HG02588 (cell line): ENCODE measurements around the gene MRPL28.
"Not testable (repeated sequence)": the region's sequence is repeated elsewhere in the genome, so short reads cannot be mapped to it uniquely, and the experiment has no call there.

Source experiments
- ATAC-seq: cut with Tn5 transposase; IDR thresholded peaks from one replicate; pipeline ENCODE4 v1.9.1; 2021; ENCODE audit warnings: mild to moderate bottlenecking, moderate library complexity; ENCODE audit not compliant: unreplicated experiment

MRPL28 gene

DNA sequence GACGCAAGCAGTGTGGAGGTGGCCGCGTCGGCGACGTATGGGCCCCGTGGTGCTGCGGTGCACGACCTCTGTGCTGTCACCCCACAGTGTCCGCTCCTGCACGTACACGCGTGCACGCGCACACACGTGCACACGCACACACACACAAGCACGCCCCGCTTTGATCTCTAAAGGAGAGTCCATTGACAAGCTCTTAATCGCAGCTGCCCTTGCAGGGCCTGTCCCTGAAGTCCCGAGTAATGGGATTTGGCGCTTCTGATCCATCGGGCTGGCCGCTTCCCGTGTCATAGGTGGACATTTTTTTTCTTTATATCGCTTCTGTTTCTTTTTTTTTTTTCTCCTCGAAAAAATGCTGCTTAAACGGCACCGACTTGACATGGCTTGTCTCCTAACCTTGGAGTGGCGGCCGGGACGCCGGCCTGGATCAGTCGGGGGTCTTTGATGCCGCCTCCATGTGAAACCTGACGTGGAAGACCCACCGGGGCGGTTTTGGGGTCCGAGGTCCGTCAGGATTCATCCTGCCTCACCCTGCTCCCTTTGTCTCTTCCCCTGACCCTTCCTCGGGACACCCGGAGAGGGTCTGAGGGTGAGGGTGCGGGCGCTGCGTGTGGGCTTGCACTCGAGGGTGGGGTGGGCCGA is 9.5 kb downstream of the MRPL28 start:
- no peak for ATAC-seq

GRCh38 chr16:359871-360697 is 10.3 kb downstream of the MRPL28 start:
- no peak for ATAC-seq

DNA sequence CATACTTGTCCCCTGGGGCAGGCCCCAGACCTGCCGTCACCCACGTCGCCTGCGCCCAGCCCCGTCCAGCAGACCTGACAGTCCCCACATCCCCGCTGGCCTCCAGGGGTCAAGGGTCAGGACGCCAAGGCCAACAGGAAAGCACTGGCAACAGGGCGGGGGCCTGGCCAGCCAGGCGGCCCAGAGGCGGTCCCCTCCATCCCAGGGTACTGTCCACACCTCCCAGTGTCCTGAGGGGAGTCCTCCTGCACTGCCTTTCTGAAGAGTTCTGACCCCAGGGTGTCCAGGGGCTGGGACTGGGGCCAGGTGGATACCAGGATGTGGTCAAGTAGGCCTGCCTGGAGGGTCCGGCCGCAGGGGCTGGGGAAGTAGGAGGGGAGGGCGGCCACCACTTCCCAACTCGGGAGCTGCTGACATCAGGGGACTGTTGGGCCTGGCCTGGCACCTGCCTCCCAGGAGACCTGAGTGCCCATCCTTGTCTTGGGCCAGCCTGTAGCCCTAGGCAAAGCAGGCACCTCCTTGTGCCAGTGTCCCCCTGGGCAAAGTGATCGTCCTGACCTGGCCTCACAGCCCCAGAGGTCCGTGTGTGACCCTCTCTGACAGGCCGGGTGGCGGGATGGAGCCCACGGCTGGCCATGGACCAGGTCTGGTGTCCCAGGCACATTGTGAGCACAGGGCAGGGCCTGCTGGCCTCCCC is 11.1 kb downstream of the MRPL28 start:
- ATAC-seq = no peak

DNA sequence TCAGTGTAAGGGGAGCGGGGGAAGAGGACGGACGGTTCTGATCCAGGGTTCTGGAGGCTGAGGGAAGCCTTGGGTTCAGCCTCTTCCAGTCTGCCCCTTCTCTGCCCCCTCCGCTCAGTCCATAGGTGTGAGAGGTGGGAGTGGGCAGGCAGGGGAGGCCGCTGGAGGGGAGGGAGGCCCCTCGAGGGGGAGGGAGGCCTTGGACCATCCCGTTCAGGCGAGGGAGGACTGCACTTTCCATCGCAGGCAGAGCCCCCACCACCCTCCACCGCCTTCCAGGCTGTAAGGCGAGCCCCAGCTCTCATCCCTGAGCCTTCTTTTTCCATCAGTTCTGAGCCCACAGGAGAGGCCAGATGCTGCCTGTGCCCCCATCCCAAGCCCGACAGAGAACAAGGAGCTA is 13.6 kb downstream of the MRPL28 start:
- no peak for ATAC-seq

- no peak for ATAC-seq
These were observed 15.3 kb downstream of the MRPL28 start for GRCh38 chr16:354971-355461.

- no peak for ATAC-seq
These were observed 16.0 kb downstream of the MRPL28 start for GRCh38 chr16:354291-354881.

DNA sequence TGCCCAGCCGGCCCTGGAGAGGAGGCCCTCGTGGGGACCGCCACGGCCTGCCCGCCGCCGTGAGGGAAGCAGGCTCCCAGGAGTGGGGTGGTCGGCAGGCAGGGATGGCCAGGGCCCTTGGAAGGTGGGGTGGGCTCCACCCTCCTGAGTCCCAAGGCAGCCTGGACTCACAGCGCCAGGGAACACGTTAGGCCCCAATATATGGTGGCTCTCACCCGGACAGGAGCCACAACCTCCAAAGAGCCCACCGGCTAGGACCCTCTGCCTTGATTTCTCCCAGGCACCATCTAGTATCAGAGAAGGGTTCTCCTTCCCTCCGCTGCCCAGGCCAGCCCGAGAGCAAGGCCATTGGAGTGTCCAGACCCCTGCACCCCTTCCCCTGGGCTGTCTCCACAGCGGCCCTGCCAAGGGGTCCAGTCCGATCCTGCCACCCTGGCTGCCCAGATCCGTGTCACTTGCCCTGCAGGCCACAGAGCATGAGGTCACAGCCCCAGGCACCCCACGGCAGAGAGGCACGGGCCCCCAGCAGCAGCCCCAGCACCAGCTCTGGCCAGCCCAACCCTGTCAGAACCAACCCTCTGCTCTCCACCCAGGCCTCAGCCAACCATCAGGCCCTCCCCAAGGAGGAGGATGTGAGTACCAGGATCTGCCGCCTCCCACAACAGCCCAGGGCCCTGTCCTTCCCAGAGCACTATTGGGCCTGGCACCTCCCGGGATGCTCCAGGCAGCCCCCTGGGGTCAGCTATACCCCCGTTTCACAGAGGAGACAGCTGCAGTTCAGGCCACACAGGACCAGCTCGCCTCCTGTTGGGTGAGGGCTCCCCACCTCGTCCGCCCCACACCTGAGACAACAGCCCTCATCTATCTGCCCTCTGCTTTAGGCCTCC is 16.7 kb downstream of the MRPL28 start:
- ATAC-seq = peak; percentile 9

GRCh38 chr16:352547-353403 is 17.6 kb downstream of the MRPL28 start, which contains the start of gene AXIN1:
TSS of gene AXIN1 (minus strand) at chr16:352723. CDS start at chr16:347025, 5,698 bp downstream.
- peak; percentile 56 for ATAC-seq

DNA sequence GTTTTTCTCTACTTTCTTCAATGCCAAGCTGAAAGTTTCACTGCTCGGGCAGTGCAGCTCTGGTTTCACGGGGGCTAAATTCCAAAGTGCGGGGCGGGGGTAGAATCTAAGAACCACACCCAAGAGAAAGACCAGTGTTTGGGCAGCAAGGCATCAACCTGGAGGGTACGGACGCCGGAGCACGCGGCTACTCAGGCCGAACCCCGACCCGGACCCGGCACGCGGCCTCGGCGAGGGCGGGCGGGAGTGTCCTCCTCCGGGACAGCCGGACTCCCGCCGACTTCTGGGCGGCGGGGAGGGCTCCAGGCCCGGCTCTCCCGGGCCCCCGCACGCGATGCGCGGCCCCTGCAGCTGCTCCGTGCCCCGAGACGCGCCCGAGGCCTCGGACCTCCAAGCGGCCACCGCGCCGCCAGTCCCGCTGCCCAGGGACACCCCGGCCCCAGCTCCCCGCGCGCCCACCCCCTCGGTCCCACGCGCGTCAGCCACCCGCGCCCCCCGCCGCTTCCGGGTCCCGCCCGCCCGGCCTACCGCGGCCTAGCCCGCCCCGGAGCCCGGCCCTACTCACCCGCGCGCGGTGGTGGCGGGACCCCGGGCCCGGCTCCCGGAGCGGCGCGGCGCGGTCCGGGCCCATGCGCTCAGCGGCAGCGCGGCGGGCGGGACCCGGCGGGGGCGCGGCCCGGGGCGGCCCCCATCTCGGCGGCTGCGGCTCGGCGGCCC is 18.4 kb downstream of the MRPL28 start:
- peak; percentile 27 for ATAC-seq

GRCh38 chr16:350203-350602 is 20.1 kb downstream of the MRPL28 start:
- ATAC-seq = no peak

DNA sequence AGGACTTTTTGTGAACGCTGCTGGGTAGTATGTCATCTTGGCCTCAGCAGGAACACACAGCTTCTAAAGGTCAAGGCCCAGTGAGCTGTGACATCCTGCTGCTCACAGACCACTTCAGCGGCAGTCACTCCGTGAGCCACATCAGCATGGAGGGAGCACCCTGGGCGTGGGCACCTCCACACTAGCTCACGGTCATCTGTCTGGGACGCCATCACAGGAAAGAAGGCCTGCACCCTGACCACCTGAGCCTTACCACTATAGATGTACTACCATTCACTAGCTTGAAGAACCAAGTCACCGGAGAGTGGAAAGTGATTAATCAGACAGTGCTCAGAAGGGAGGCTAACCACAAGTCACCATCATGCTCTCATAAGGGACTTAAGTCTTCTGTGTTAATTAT is 21.1 kb downstream of the MRPL28 start:
- no peak for ATAC-seq

DNA sequence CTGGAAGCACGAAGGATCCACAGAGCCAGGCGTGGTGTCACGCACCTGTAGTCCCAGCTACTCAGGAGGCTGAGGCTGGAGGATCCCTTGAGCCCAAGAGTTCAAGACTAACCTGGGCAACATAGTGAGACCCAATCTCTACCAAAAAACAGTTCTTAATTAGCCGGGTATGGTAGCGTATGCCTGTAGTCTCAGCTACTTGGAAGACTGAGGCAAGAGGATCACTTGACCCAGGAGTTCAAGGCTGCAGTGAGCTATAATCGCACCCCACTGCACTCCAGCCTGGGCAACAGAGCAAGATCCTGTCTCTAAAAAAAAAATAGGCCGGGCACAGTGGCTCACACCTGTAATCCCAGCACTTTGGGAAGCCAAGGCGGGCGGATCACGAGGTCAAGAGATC is 21.8 kb downstream of the MRPL28 start:
- ATAC-seq = not testable (repeated sequence)

DNA sequence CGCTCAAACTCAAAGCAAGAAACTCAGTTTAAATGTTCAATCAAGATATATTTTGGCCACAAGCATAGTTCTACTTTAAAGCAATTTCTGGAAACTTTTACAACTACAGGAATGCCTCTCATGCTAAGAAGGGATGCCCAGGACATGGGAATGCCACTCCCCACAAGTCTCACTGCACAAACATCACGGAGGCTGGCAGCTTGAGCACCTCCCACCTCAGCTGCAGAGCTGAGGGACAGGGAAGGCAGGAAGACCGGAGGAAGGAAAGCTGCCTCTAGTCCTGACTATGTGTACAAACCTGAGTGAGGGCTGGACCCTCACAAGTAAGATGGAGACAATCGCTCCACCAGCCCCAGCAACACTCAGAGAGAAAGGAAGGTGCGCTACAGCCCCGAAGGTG is 23.1 kb downstream of the MRPL28 start:
- no peak for ATAC-seq

GRCh38 chr16:346587-346986 is 23.8 kb downstream of the MRPL28 start:
- no peak for ATAC-seq

- no peak for ATAC-seq
These were observed 24.6 kb downstream of the MRPL28 start for GRCh38 chr16:345772-346171.

DNA sequence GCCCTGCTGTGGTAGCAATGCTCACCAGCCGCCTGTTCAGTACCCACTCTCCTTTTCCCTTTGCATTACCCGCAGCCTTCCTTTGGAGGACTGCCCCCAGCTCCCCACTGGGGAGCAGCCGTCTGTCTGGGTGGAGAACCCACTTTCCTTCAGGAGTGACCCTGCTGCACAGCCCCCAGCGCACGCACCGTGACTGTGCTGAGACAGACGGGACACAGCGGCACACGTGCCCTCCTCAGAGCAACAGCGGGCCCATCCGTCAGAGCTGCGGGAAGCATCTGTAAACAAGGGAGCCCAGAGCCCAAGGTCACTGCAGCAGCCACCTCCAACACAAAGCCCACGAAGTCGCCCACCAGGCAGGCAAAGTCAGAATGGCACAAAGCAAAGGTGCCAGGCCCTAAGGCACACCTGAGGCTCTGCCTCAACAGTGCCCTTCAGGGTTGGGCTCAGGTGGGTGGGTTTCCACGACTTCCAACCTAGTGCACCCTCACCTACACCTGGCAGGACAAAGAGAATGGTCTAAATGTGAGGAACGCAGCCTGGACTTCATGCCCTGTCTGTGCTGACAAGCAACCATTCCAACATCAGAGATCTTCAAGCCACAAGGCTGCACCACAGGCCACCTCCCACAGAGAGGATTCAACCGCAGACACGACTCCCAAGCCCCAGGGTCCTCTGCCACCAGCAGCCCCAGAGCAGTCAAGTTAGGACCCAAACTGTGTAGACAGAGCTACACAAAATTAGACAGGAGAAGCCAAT is 27.7 kb downstream of the MRPL28 start:
- no peak for ATAC-seq

DNA sequence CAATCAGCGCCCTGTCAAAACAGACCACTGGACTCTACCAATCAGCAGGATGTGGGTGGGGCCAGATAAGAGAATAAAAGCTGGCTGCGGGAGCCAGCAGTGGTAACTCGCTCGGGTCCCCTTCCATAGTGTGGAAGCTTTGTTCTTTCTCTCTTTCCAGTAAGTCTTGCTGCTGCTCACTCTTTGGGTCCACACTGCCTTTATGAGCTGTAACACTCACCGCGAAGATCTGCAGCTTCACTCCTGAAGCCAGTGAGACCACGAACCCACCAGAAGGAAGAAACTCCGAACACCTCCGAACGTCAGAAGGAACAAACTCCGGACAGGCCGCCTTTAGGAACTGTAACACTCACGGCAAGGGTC is 28.4 kb downstream of the MRPL28 start:
- not testable (repeated sequence) for ATAC-seq
